Right atrium auricular region (tissue), 2 donors: ENCODE data around the gene SORL1. TPM values are rescaled to one million over a fixed set of nuclear protein-coding genes. Genes with fewer than 3 reads are reported as not detected.

Source experiments
- DNase-seq: peaks from one replicate; pipeline ENCODE4 v3.0.0-alpha.2; 2019; ENCODE audit warnings: low spot score
- H3K27ac ChIP-seq, 2 donors: fragments of 200-600 bp; sonication (generic); 1 replicate in 1 of 2; 2 replicates in 1 of 2; pipeline ENCODE4 v1.5.1; 2016 to 2019
- H3K27me3 ChIP-seq, 2 donors: fragments of 200-600 bp; sonication (generic); one replicate each; pipeline versions ENCODE4 v1.5.1 to v1.6.0; 2017 to 2019
- H3K36me3 ChIP-seq: fragments of 200-600 bp; sonication (generic); one replicate; pipeline ENCODE4 v1.5.1; 2016
- H3K4me1 ChIP-seq, 2 donors: fragments of 200-600 bp; sonication (generic); one replicate each; pipeline versions ENCODE4 v1.5.1 to v1.6.0; 2017 to 2019
- H3K4me3 ChIP-seq, 2 donors: fragments of 200-600 bp; sonication (generic); 1 replicate in 1 of 2; 2 replicates in 1 of 2; pipeline ENCODE4 v1.5.1; 2017 to 2019; ENCODE audit warnings: mild to moderate bottlenecking in 1 of 2, moderate library complexity in 1 of 2
- H3K9me3 ChIP-seq, 2 donors: fragments of 200-600 bp; sonication (generic); one replicate each; pipeline ENCODE4 v1.5.1; 2019
- total RNA-seq, 2 donors: library from RNA; depleted of rRNA; stranded (reverse); fragments of >200 nt; gene quantifications; one replicate each; pipeline ENCODE4 v1.1.0, GENCODE V29; 2016
- TF ChIP-seq, protein P1 (sequence below), 2 donors: fragments of 200-600 bp; sonication (generic); IDR thresholded peaks; one replicate each; pipeline ENCODE4 v1.5.1; 2019; ENCODE audit warnings: antibody characterized with exemption in 2 of 2

Gene SORL1
- total RNA-seq, 2 donors from 2014 or later: 6.4 to 7.5 TPM

DNA sequence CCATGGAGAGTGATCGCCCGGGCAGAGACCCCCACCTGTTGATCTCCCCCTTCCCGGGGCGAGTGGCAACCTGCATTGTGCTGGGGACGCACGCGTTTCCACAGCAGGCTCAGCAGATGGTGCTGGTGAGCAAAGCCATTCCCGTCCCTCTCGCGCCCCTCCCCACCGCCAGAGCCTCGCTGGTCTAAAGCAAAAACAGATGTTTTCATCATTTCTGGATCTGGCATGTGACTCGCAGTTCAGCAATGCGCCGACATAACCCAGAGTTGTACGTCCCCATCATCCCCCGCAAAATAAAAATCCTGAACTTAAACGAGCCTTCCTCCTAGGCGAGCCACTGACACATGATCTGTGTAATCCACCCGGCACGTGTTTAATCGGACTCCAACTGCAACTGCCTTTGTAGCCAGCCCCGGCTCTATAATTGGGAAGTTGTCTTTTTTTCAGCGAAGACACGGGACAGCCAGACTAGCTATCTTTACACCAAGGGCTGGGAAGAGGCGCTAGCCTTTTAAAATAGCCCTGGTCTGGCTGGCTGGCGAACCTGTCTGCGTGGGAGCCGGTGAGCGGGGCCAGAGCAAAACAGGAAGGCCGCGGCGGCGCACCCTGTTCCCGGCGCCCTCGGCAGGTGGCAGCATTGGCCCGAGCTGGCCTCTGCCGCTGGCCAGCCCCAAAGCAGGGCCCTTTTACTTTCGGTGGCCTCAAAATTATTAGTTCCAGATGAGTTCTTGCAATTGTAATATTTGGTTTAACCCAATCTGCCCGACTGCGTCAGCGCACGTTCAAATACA, 203.6 kb downstream of the SORL1 start:
- TF ChIP-seq, protein P1, sequence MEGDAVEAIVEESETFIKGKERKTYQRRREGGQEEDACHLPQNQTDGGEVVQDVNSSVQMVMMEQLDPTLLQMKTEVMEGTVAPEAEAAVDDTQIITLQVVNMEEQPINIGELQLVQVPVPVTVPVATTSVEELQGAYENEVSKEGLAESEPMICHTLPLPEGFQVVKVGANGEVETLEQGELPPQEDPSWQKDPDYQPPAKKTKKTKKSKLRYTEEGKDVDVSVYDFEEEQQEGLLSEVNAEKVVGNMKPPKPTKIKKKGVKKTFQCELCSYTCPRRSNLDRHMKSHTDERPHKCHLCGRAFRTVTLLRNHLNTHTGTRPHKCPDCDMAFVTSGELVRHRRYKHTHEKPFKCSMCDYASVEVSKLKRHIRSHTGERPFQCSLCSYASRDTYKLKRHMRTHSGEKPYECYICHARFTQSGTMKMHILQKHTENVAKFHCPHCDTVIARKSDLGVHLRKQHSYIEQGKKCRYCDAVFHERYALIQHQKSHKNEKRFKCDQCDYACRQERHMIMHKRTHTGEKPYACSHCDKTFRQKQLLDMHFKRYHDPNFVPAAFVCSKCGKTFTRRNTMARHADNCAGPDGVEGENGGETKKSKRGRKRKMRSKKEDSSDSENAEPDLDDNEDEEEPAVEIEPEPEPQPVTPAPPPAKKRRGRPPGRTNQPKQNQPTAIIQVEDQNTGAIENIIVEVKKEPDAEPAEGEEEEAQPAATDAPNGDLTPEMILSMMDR (IDR thresholded peaks at IDR 0.05): peak; percentile 83 to 87
- Histone ChIP-seq H3K4me1 (peaks cover 0 to 16% of the 10 kb centered on the region in 2 donors), H3K27me3 (no peaks in the 10 kb centered on the region), H3K36me3 (no peaks in the 10 kb centered on the region), H3K27ac (peak overlapping the region; percentile 89 to 93), H3K9me3 (no peaks in the 10 kb centered on the region), H3K4me3 (peak overlapping the region; percentile 13 to 46)
- peak; percentile 92 for DNase-seq

DNA sequence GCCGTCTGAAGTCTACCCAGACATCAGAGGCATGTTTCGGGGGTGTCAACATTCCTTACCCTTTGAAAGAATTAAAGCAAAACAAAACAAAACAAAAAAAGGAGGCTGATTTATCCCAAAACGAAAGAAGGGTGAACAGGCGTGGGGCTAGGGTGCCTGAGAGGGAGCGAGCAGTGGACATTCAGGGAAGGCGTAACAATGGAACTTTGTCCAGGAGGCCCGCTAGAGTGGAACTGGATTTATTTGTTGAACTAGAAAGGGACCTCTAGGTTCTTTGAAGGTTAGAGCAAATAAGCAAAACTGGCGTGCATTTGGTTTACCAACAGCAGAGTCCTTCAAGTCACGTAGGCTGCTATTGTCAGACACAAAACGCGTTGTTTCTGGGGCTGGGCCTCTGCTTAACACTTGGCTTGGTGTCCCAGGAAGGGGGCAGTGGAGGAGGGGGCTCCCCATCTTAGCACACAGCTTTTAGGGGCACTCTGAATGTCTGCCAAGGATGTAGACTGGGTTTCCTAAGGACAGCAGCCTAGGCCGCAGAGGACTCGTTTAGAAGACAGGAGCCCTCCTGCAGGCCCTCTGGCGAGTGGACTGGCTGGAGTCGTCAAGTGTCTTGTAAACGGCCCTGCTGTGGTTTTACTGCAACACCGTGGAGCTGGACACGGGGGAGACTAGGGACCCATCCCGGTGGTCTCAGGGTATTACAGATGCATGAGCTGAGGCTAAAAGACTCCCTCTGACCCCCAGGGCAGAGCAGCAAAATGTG, 204.4 kb downstream of the SORL1 start:
- no peak for DNase-seq
- no peaks in the 10 kb centered on the region for H3K9me3 ChIP-seq
- peak overlapping the region in 1 of 2 donors; percentile 46 for H3K4me3 ChIP-seq
- TF ChIP-seq, protein P1 (IDR thresholded peaks at IDR 0.05): no peak
- peak overlapping the region; percentile 89 to 93 for H3K27ac ChIP-seq
- no peaks in the 10 kb centered on the region for H3K27me3 ChIP-seq
- peaks cover 0 to 16% of the 10 kb centered on the region in 2 donors for H3K4me1 ChIP-seq
- H3K36me3 ChIP-seq: no peaks in the 10 kb centered on the region

GRCh38 chr11:121657146-121657545, 205.0 kb downstream of the SORL1 start:
- no peak for DNase-seq
- no peaks in the 10 kb centered on the region for H3K9me3 ChIP-seq
- TF ChIP-seq, protein P1 (IDR thresholded peaks at IDR 0.05): no peak
- peaks cover 0 to 16% of the 10 kb centered on the region in 2 donors for H3K4me1 ChIP-seq
- no peaks in the 10 kb centered on the region for H3K27me3 ChIP-seq
- no peak overlapping the region for H3K4me3 ChIP-seq
- no peaks in the 10 kb centered on the region for H3K36me3 ChIP-seq
- peak overlapping the region; percentile 89 to 93 for H3K27ac ChIP-seq

DNA sequence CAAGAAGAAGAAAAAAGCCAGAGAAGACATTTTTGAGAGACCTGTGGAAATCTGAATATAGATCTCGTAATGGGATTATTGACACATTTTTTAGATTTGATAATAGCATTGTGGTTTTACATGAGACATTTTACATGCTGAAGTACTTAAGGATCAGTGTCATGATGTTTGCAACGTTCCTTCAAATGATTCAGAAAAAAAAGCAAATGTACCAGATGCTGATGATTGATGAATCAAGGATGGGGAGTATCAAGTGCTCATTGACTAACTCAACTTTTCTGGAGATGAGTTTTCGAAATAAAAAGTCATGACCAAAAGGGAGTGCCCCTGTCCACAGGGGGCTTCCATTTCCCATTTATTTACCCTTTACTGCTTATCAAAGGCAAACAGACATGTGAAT, 207.7 kb downstream of the SORL1 start:
- Histone ChIP-seq H3K4me3 (no peak overlapping the region), H3K4me1 (peaks cover 0 to 15% of the 10 kb centered on the region in 2 donors), H3K9me3 (no peaks in the 10 kb centered on the region), H3K27me3 (no peaks in the 10 kb centered on the region), H3K36me3 (no peaks in the 10 kb centered on the region), H3K27ac (no peak overlapping the region)
- DNase-seq: no peak
- TF ChIP-seq, protein P1 (IDR thresholded peaks at IDR 0.05): no peak

DNA sequence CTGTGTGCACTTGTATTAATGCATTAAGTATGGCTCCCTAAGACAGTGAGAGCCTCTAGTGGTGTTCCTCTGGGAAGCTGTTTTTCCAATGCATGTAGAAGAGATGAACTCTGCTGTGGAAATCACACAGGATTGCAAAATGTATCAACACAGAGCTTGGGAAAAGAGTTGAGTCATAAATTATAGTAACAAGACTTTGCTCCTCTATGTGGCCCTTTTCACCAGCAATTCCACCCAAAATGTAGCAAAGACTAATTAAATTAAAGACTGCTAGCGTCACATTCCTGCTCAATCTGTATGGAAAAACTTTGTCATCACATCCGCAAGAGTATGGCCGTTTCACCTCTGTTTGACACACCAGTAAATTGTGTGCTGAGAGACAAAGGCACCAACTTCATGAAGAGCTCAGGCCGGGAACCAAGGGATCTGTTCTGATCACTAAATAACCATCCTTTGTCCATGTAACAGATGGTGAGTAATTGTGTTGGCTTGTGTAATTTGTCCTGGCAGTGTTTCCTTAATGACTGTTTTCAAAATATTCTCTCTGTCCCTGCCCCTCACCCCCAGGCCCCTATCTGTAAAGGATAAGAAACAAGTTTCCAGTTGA, 209.9 kb downstream of the SORL1 start:
- H3K27me3 ChIP-seq: no peaks in the 10 kb centered on the region
- no peaks in the 10 kb centered on the region for H3K4me1 ChIP-seq
- H3K9me3 ChIP-seq: no peaks in the 10 kb centered on the region
- H3K27ac ChIP-seq: peak overlapping the region in 1 of 2 donors; percentile 53
- TF ChIP-seq, protein P1 (IDR thresholded peaks at IDR 0.05): no peak
- H3K4me3 ChIP-seq: no peak overlapping the region
- H3K36me3 ChIP-seq: no peaks in the 10 kb centered on the region
- DNase-seq: no peak
